Endodermal cell (in vitro differentiated cells): Measurements from ENCODE around the gene MAP3K20. TPM values are rescaled to one million over a fixed set of nuclear protein-coding genes. Genes with fewer than 3 reads are reported as not detected.

Experiments
- DNase-seq: peaks from one replicate; pipeline ENCODE4 v3.0.0-alpha.2; 2017
- H3K27ac ChIP-seq: 2 replicates; pipeline ENCODE4 v1.5.1; 2013; ENCODE audit warnings: mild to moderate bottlenecking, low read depth, low read length, moderate library complexity
- H3K27me3 ChIP-seq: 2 replicates; pipeline ENCODE4 v1.6.1; 2013; ENCODE audit warnings: mild to moderate bottlenecking, low read length, moderate library complexity; ENCODE audit not compliant: insufficient read depth, control insufficient read depth, poor library complexity, severe bottlenecking
- H3K36me3 ChIP-seq: 2 replicates; pipeline ENCODE4 v1.7.0; 2013; ENCODE audit warnings: mild to moderate bottlenecking, low read length, moderate library complexity; ENCODE audit not compliant: control insufficient read depth, insufficient read depth
- H3K4me1 ChIP-seq: one replicate; pipeline ENCODE4 v1.7.0; 2013; ENCODE audit warnings: low read length; ENCODE audit not compliant: control insufficient read depth, insufficient read depth
- H3K4me3 ChIP-seq: 2 replicates; pipeline ENCODE4 v1.5.1; 2013; ENCODE audit warnings: mild to moderate bottlenecking, low read length, moderate library complexity
- H3K9ac ChIP-seq: 2 replicates; pipeline ENCODE4 v1.6.1; 2013; ENCODE audit warnings: mild to moderate bottlenecking, low read length, moderate library complexity; ENCODE audit not compliant: poor library complexity, severe bottlenecking; ENCODE audit errors: extremely low read depth
- H3K9me3 ChIP-seq: 2 replicates; pipeline ENCODE4 v1.6.1; 2013; ENCODE audit warnings: mild to moderate bottlenecking, low read length, moderate library complexity; ENCODE audit not compliant: control insufficient read depth
- H3K27ac Mint-ChIP-seq: 2 replicates; pipeline ENCODE4 v1.8.0; 2020; ENCODE audit warnings: mixed read lengths
- H3K27me3 Mint-ChIP-seq: 2 replicates; pipeline ENCODE4 v1.8.0; 2021; ENCODE audit warnings: mild to moderate bottlenecking, mixed read lengths; ENCODE audit not compliant: insufficient read depth
- H3K36me3 Mint-ChIP-seq: 2 replicates; pipeline ENCODE4 v1.8.0; 2020; ENCODE audit warnings: low read depth, mixed read lengths
- H3K4me1 Mint-ChIP-seq: 2 replicates; pipeline ENCODE4 v1.8.0; 2020; ENCODE audit warnings: mixed read lengths
- H3K4me3 Mint-ChIP-seq: 2 replicates; pipeline ENCODE4 v1.8.0; 2020; ENCODE audit warnings: mild to moderate bottlenecking, moderate library complexity, mixed read lengths
- H3K9me3 Mint-ChIP-seq: 2 replicates; pipeline ENCODE4 v1.8.0; 2020; ENCODE audit warnings: mild to moderate bottlenecking, mixed read lengths
- CTCF ChIP-seq: fragments of 200-600 bp; sonication (generic); conservative IDR thresholded peaks from 2 replicates; pipeline ENCODE4 v1.5.0; 2021; ENCODE audit warnings: antibody characterized with exemption, mild to moderate bottlenecking
- WGBS, 2 experiments: methylation state at CpG; one replicate each; pipeline versions ENCODE4 v1.1.5 to v1.1.7; 2013; ENCODE audit warnings: missing lambda C conversion rate in 2 of 2, mixed read lengths in 1 of 2; ENCODE audit not compliant: insufficient coverage in 1 of 2, insufficient read length in 1 of 2; 5-methylcytosine and 5-hydroxymethylcytosine counted together
- total RNA-seq, 2 donors: library from RNA; stranded (reverse); fragmentation: NEBNext Ultra II Directional in 1 of 2; extraction: Animal tissue kit (Norgen Biotek cat#: 25700) in 1 of 2; gene quantifications; 2 replicates in 1 of 2; 3 replicates in 1 of 2; pipeline ENCODE4 v1.2.1, GENCODE V29; 2021

MAP3K20 gene
- total RNA-seq, 2 donors from 2014 or later = 29.4 to 29.9 TPM

DNA sequence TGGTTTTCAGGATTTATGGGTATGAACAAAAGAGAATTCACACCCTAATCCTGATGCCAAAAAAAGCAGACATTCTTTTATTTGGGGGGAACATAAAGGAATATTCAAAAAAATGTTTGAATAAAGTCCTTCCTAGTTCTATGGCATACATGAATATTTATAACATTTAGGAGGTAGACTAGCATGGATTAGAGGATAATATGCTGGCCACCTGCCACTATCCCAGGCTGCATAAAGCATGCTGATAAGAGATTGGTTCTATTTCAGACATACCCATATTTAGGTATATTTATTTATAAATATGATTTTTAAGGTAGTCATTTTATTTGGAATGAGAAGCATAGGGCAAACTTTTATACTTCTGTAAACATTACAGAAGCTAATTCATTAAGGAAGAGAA, 34.9 kb upstream of the MAP3K20 start:
- no peak for TF ChIP-seq CTCF
- H3K27me3 ChIP-seq = no peaks in the 10 kb centered on the region
- no peak overlapping the region for H3K9ac ChIP-seq
- peaks cover 25% of the 10 kb centered on the region for H3K4me1 ChIP-seq
- Mint-ChIP-seq H3K27me3 (peaks cover 6% of the 10 kb centered on the region), H3K9me3 (no peaks in the 10 kb centered on the region), H3K4me1 (peaks cover 41% of the 10 kb centered on the region), H3K36me3 (no peaks in the 10 kb centered on the region), H3K27ac (no peak overlapping the region), H3K4me3 (no peak overlapping the region)
- H3K27ac ChIP-seq = no peak overlapping the region
- H3K4me3 ChIP-seq = no peak overlapping the region
- no peaks in the 10 kb centered on the region for H3K9me3 ChIP-seq
- DNase-seq = no peak
- H3K36me3 ChIP-seq = no peaks in the 10 kb centered on the region

- Mint-ChIP-seq H3K9me3 (no peaks in the 10 kb centered on the region), H3K27ac (no peak overlapping the region)
- no peaks in the 10 kb centered on the region for H3K36me3 ChIP-seq
These were observed 32.2 kb upstream of the MAP3K20 start for GRCh38 chr2:173043476-173043875.

GRCh38 chr2:173043897-173044519, 31.6 kb upstream of the MAP3K20 start:
- Histone ChIP-seq H3K9ac (no peak overlapping the region), H3K36me3 (no peaks in the 10 kb centered on the region), H3K4me1 (peaks cover 6% of the 10 kb centered on the region), H3K27ac (no peak overlapping the region), H3K9me3 (no peaks in the 10 kb centered on the region), H3K4me3 (no peak overlapping the region), H3K27me3 (no peaks in the 10 kb centered on the region)
- no peaks in the 10 kb centered on the region for H3K9me3 Mint-ChIP-seq
- H3K4me1 Mint-ChIP-seq = peaks cover 40% of the 10 kb centered on the region
- H3K4me3 Mint-ChIP-seq = no peak overlapping the region
- TF ChIP-seq CTCF = no peak
- no peaks in the 10 kb centered on the region for H3K36me3 Mint-ChIP-seq
- no peak overlapping the region for H3K27ac Mint-ChIP-seq
- H3K27me3 Mint-ChIP-seq = peaks cover 3% of the 10 kb centered on the region
- WGBS, 2 experiments = 95 to 100% methylated on average over 6 to 13 of the region's 13 CpGs
- DNase-seq = no peak

More at GRCh38 chr2:173043476-173043875, 32.2 kb upstream of the MAP3K20 start:
- Histone ChIP-seq H3K9me3 (no peaks in the 10 kb centered on the region), H3K4me3 (no peak overlapping the region), H3K9ac (no peak overlapping the region), H3K4me1 (peaks cover 6% of the 10 kb centered on the region), H3K27ac (no peak overlapping the region), H3K27me3 (no peaks in the 10 kb centered on the region)
- Mint-ChIP-seq H3K27me3 (peaks cover 6% of the 10 kb centered on the region), H3K4me3 (no peak overlapping the region), H3K36me3 (no peaks in the 10 kb centered on the region), H3K4me1 (peaks cover 35% of the 10 kb centered on the region)
- WGBS, 2 experiments = 96% methylated on average over 7 to 8 of the region's 8 CpGs
- DNase-seq = no peak
- TF ChIP-seq CTCF = no peak
